Breast epithelium (tissue), 4 donors: ENCODE results near the gene EVPLL. TPM values are rescaled to one million over a fixed set of nuclear protein-coding genes. Genes with fewer than 3 reads are reported as not detected.
"Not testable (repeated sequence)": the region's sequence is repeated elsewhere in the genome, so short reads cannot be mapped to it uniquely, and the experiment has no call there.

Source experiments
- DNase-seq, 2 donors: peaks; one replicate each; pipeline ENCODE4 v3.0.0-alpha.2; 2019; ENCODE audit warnings: low spot score in 2 of 2
- H3K27ac ChIP-seq, 2 donors: fragments of 200-600 bp; sonication (generic) in 1 of 2; one replicate each; pipeline ENCODE4 v1.5.1; 2016 to 2019; ENCODE audit warnings: mild to moderate bottlenecking in 1 of 2
- H3K27me3 ChIP-seq, 2 donors: fragments of 200-600 bp; sonication (generic) in 1 of 2; one replicate each; pipeline versions ENCODE4 v1.5.1 to v1.6.0; 2017 to 2019; ENCODE audit warnings: control low read depth in 1 of 2, mild to moderate bottlenecking in 1 of 2
- H3K36me3 ChIP-seq: fragments of 200-600 bp; one replicate; pipeline ENCODE4 v1.5.1; 2019
- H3K4me1 ChIP-seq, 2 donors: fragments of 200-600 bp; sonication (generic); one replicate each; pipeline ENCODE4 v1.5.1; 2016 to 2019; ENCODE audit warnings: control low read depth in 1 of 2
- H3K4me3 ChIP-seq, 3 donors: fragments of 200-600 bp; sonication (generic); 1 replicate in 2 of 3; 2 replicates in 1 of 3; pipeline ENCODE4 v1.5.1; 2016 to 2019; ENCODE audit warnings: mild to moderate bottlenecking in 3 of 3, moderate library complexity in 2 of 3
- H3K9me3 ChIP-seq, 2 donors: fragments of 200-600 bp; sonication (generic) in 1 of 2; one replicate each; pipeline ENCODE4 v1.5.1; 2016 to 2019; ENCODE audit warnings: control low read depth in 1 of 2
- CTCF ChIP-seq, 3 donors: fragments of 450-650 bp; IDR thresholded peaks; one replicate each; pipeline ENCODE4 v1.5.1; 2016 to 2017; ENCODE audit warnings: antibody characterized with exemption in 3 of 3, mild to moderate bottlenecking in 3 of 3, moderate library complexity in 3 of 3
- POLR2A ChIP-seq: fragments of 450-650 bp; IDR thresholded peaks from one replicate; pipeline ENCODE4 v1.6.1; 2016; ENCODE audit warnings: antibody characterized with exemption, mild to moderate bottlenecking, moderate library complexity
- POLR2AphosphoS5 ChIP-seq, 3 donors: sonication (generic); formaldehyde crosslinking; IDR thresholded peaks; one replicate each; pipeline ENCODE4 v1.6.1; 2017; ENCODE audit warnings: antibody characterized with exemption in 3 of 3
- intact Hi-C: fragments of 100-400 bp; cut with DNase I; formaldehyde crosslinking; loops from one replicate; pipeline ENCODE4 v1.15.1; 2023; ENCODE audit warnings: low total_unique reads
- total RNA-seq, 3 donors: library from RNA; depleted of rRNA; stranded (reverse); fragments of >200 nt; gene quantifications; one replicate each; pipeline ENCODE4 v1.1.0, GENCODE V29; 2016

Gene EVPLL
- total RNA-seq, 3 donors from 2014 or later: 0.32 to 0.73 TPM; not detected in 1

- no peaks in the 10 kb centered on the region for H3K36me3 ChIP-seq
- H3K4me3 ChIP-seq: peak overlapping the region in 2 of 3 donors; percentile 15 to 30
- no peak for TF ChIP-seq CTCF (IDR thresholded peaks at IDR 0.05)
- TF ChIP-seq POLR2A: no peak
- TF ChIP-seq POLR2AphosphoS5 (IDR thresholded peaks at IDR 0.05): no peak
- DNase-seq: no peak
- intact Hi-C loops: no loop called here
- peaks cover 0 to 9% of the 10 kb centered on the region in 2 donors for H3K27me3 ChIP-seq
- no peaks in the 10 kb centered on the region for H3K9me3 ChIP-seq
- H3K4me1 ChIP-seq: peaks cover 0 to 6% of the 10 kb centered on the region in 2 donors
- no peak overlapping the region for H3K27ac ChIP-seq
Measured at GRCh38 chr17:18382441-18383078, 5.0 kb downstream of the EVPLL start.

GRCh38 chr17:18383079-18383481 lies 5.5 kb downstream of the EVPLL start:
- H3K36me3 ChIP-seq, H3K27ac ChIP-seq, intact Hi-C loops, DNase-seq, H3K9me3 ChIP-seq, H3K4me1 ChIP-seq, H3K27me3 ChIP-seq: not testable (repeated sequence)
- peak overlapping the region in 2 of 3 donors; percentile 15 to 30 for H3K4me3 ChIP-seq

GRCh38 chr17:18384271-18384670 lies 6.7 kb downstream of the EVPLL start:
- H3K4me1 ChIP-seq, H3K27me3 ChIP-seq, H3K4me3 ChIP-seq, intact Hi-C loops, H3K9me3 ChIP-seq, DNase-seq, H3K27ac ChIP-seq, H3K36me3 ChIP-seq: not testable (repeated sequence)

GRCh38 chr17:18387583-18387982 lies 10.0 kb downstream of the EVPLL start:
- H3K36me3 ChIP-seq, H3K27me3 ChIP-seq, intact Hi-C loops, H3K4me3 ChIP-seq, H3K4me1 ChIP-seq, DNase-seq, H3K27ac ChIP-seq, H3K9me3 ChIP-seq: not testable (repeated sequence)

GRCh38 chr17:18388266-18388665 lies 10.7 kb downstream of the EVPLL start:
- H3K4me1 ChIP-seq, DNase-seq, H3K27ac ChIP-seq, intact Hi-C loops, H3K4me3 ChIP-seq, H3K9me3 ChIP-seq, H3K27me3 ChIP-seq, H3K36me3 ChIP-seq: not testable (repeated sequence)

DNA sequence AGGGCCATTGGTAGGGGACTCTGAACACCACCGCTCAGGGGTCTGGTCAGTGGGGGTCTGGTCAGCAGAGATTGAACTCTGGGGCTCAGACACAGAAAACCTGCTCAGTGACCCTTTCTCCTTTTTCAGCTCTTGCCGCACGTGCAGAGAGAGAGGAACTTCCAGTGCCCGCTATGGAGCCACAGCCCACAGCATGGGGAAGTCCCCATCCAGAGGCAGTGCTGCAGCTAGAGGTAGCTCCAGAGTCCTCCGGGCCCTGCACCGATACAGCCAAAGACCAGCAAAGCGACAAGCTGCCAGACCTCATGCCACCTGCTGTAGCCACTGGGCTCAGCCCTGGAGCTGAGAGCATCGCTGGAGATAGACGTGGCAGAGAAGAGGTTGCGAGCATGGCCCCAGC lies 11.2 kb downstream of the EVPLL start:
- not testable (repeated sequence) for H3K27me3 ChIP-seq

GRCh38 chr17:18401872-18402590 lies 24.5 kb downstream of the EVPLL start:
- H3K9me3 ChIP-seq, H3K27ac ChIP-seq, DNase-seq, H3K27me3 ChIP-seq, H3K36me3 ChIP-seq, intact Hi-C loops, H3K4me1 ChIP-seq, H3K4me3 ChIP-seq: not testable (repeated sequence)

More for the DNA sequence above, 11.2 kb downstream of the EVPLL start:
- DNase-seq, H3K9me3 ChIP-seq, intact Hi-C loops, H3K4me1 ChIP-seq, H3K27ac ChIP-seq, H3K4me3 ChIP-seq, H3K36me3 ChIP-seq: not testable (repeated sequence)

- not testable (repeated sequence) for H3K36me3 ChIP-seq
Measured at GRCh38 chr17:18403166-18403565, 25.6 kb downstream of the EVPLL start.

DNA sequence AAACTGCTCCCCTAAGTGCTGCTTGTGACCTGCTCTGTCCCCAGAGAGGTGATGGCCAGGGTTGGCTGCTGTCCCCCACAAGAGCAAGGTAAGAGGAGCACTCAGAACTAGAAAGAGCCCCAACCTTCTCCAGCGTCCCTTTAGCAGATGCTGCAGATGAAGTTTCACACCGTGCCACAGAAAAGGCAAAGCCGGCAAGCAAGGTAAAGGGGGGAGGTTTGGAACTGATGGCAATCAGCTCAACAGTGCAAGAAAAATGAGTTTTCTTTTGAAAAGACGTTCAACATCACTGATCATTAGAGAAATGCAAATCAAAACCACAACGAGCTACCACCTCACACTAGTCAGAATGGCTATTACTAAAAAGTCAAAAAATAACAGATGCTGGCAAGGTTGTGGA lies 26.0 kb downstream of the EVPLL start:
- H3K27me3 ChIP-seq, DNase-seq, intact Hi-C loops, H3K4me3 ChIP-seq, H3K9me3 ChIP-seq, H3K36me3 ChIP-seq, H3K27ac ChIP-seq, H3K4me1 ChIP-seq: not testable (repeated sequence)

More at GRCh38 chr17:18403166-18403565, 25.6 kb downstream of the EVPLL start:
- DNase-seq, H3K9me3 ChIP-seq, H3K4me1 ChIP-seq, H3K27me3 ChIP-seq, intact Hi-C loops, H3K27ac ChIP-seq, H3K4me3 ChIP-seq: not testable (repeated sequence)

DNA sequence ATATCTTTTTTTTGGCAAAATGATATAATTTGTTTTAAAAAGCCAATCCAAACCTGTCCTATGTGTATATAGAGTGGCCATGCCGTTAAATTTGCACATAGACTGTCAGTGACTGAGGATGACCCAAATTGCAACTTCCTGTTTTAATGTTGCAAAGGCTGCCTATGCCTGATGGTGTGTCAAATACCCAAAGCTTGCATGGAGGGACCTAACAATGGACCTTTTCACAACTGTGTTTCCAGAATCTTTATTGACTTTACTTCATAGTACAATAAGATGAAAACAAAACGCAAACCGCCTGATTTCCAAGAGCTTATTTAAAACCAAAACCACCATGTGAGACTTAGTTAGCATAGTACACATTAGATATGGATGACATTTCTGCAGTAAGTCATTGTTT lies 31.3 kb downstream of the EVPLL start:
- H3K4me3 ChIP-seq, H3K36me3 ChIP-seq, DNase-seq, H3K27ac ChIP-seq, intact Hi-C loops, H3K27me3 ChIP-seq, H3K4me1 ChIP-seq, H3K9me3 ChIP-seq: not testable (repeated sequence)

GRCh38 chr17:18409321-18409720 lies 31.7 kb downstream of the EVPLL start:
- not testable (repeated sequence) for DNase-seq

GRCh38 chr17:18410736-18411135 lies 33.2 kb downstream of the EVPLL start:
- Histone ChIP-seq H3K4me3 (peak overlapping the region; percentile 35 to 67 (median 58)), H3K27ac (peak overlapping the region; percentile 72 to 89)
- H3K27me3 ChIP-seq, H3K9me3 ChIP-seq, H3K4me1 ChIP-seq, H3K36me3 ChIP-seq, DNase-seq, intact Hi-C loops: not testable (repeated sequence)

More at GRCh38 chr17:18409321-18409720, 31.7 kb downstream of the EVPLL start:
- H3K4me3 ChIP-seq, H3K36me3 ChIP-seq, H3K4me1 ChIP-seq, H3K27ac ChIP-seq, H3K27me3 ChIP-seq, H3K9me3 ChIP-seq, intact Hi-C loops: not testable (repeated sequence)
